ENCODE results near the gene MVB12B. TPM values are rescaled to one million over a fixed set of nuclear protein-coding genes. Genes with fewer than 3 reads are reported as not detected.

Gene MVB12B
- total and polyA plus RNA-seq, 2 of the 8 experiments (the other 6 are each of a cell fraction or from before 2014, with no cell fraction given), result 2.6 to 5.0 TPM

DNA sequence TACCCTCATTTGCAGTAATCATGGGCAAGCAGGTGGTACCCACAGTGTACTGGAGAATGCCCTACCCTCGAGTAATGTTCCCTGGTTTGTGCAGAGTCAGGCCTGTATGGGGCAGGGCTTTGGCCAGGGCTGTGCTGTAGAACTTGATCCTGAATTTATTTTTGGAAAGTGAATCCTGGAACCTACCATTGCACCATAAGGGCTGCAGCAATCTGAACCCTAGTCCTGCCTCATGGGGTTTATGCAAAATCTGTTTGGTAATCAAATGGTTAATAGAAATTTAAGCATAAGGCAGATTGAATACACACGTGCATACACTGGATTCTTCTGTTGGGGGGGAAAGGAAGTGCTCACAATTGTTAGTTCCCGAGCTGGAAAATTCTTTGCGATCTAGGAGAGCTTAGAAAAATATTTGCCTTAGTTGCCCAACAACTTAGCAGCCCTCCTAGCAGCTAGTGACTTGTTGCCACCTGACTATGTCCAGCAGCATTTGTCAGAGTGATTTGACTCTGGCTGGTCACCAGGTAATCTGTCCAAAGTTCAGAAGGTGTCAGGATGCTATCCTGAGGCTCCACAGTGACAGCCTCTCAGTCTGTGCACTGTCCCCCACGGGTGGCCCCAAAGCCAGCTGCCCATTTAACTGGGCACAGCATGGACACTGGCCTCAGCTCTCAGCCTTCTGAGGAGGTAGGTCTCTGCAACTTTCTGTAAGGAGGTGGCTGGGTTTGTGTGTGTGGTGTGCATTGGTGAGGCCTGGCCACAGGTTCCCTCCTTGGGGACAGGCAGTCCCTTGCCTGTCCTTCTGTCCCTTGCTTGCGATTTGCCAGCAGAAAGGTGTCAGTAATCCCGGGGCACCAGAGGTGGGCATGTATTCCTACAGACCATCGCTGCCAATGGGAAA lies 8.3 kb downstream of the MVB12B start (continued):
- TF ChIP-seq, protein P1, sequence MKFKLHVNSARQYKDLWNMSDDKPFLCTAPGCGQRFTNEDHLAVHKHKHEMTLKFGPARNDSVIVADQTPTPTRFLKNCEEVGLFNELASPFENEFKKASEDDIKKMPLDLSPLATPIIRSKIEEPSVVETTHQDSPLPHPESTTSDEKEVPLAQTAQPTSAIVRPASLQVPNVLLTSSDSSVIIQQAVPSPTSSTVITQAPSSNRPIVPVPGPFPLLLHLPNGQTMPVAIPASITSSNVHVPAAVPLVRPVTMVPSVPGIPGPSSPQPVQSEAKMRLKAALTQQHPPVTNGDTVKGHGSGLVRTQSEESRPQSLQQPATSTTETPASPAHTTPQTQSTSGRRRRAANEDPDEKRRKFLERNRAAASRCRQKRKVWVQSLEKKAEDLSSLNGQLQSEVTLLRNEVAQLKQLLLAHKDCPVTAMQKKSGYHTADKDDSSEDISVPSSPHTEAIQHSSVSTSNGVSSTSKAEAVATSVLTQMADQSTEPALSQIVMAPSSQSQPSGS (IDR thresholded peaks at IDR 0.05; ENCODE audit: low read length), result no peak
- no peak for TF ChIP-seq CHD1 (IDR thresholded peaks at IDR 0.05; ENCODE audit: low read depth, low read length)
